H1 (cell line): ENCODE data around the gene IL1RAP. TPM values are rescaled to one million over a fixed set of nuclear protein-coding genes. Genes with fewer than 3 reads are reported as not detected.

Source experiments
- CTBP2 ChIP-seq: IDR thresholded peaks from 2 replicates; pipeline ENCODE4 v1.7.0; 2011; ENCODE audit warnings: borderline replicate concordance, mild to moderate bottlenecking, moderate library complexity, mixed read lengths, low read length; ENCODE audit not compliant: insufficient read depth, insufficient read length
- TBP ChIP-seq: IDR thresholded peaks from 2 replicates; pipeline ENCODE4 v1.6.1; 2011; ENCODE audit warnings: low read depth, low read length, improper control_type of control experiment
- polyA plus RNA-seq, 7 experiments: library from polyadenylated mRNA; depleted of rRNA in 3 of 7; stranded (reverse) in 5 of 7; unstranded in 2 of 7; fragments of >200 nt in 5 of 7; fragments of 200-250 nt in 2 of 7; gene quantifications; 1 replicate in 5 of 7; 2 replicates in 1 of 7; 4 replicates in 1 of 7; pipeline versions ENCODE4 v1.2.1 to v1.2.3, GENCODE V29; 2011 to 2013; ENCODE audit warnings: missing spikeins in 2 of 7, mixed read lengths in 2 of 7
- total RNA-seq: library from RNA; stranded (reverse); fragmentation: NEBNext Ultra II Directional; extraction: Animal tissue kit (Norgen Biotek cat#: 25700); gene quantifications from 2 replicates; pipeline ENCODE4 v1.2.1, GENCODE V29; 2021

Gene IL1RAP
- total and polyA plus RNA-seq, 2 of the 8 experiments (the other 6 are each of a cell fraction or from before 2014, with no cell fraction given): 2.4 to 3.9 TPM

- TF ChIP-seq CTBP2: no peak
- TF ChIP-seq TBP: no peak
Observed at GRCh38 chr3:190596349-190597285, 82.7 kb downstream of the IL1RAP start (continued).
